GM20000 (cell line): ENCODE data around the gene GAB3.
"Not testable (repeated sequence)": the region's sequence is repeated elsewhere in the genome, so short reads cannot be mapped to it uniquely, and the experiment has no call there.

Experiments
- DNase-seq: peaks from one replicate; pipeline ENCODE4 v3.0.0; 2012; ENCODE audit warnings: low spot score
- TF ChIP-seq, protein P1 (sequence below): IDR thresholded peaks from 2 replicates; pipeline ENCODE4 v1.5.1; 2012; ENCODE audit warnings: mild to moderate bottlenecking, control low read depth; ENCODE audit errors: extremely low read depth, missing control alignments

The GAB3 gene

DNA sequence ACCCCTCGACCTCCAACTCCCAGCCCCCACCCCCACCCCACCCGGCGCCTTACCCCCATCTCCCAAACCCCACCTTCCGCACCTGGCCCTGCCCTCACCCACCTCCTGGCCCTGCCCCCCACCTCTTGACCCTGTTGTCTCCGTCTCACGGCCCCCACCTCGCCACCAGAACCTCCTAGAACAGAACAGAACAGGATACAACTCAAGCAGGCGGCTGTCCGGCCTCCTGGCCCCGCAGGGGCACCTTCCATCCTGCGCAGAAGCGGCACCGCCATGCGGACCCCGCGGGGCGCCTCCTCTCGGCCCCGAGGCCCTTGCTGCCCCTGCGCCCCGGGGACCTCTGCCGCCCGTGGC lies 97.9 kb downstream of the GAB3 start:
- TF ChIP-seq, protein P1, sequence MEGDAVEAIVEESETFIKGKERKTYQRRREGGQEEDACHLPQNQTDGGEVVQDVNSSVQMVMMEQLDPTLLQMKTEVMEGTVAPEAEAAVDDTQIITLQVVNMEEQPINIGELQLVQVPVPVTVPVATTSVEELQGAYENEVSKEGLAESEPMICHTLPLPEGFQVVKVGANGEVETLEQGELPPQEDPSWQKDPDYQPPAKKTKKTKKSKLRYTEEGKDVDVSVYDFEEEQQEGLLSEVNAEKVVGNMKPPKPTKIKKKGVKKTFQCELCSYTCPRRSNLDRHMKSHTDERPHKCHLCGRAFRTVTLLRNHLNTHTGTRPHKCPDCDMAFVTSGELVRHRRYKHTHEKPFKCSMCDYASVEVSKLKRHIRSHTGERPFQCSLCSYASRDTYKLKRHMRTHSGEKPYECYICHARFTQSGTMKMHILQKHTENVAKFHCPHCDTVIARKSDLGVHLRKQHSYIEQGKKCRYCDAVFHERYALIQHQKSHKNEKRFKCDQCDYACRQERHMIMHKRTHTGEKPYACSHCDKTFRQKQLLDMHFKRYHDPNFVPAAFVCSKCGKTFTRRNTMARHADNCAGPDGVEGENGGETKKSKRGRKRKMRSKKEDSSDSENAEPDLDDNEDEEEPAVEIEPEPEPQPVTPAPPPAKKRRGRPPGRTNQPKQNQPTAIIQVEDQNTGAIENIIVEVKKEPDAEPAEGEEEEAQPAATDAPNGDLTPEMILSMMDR: no peak
- no peak for DNase-seq

DNA sequence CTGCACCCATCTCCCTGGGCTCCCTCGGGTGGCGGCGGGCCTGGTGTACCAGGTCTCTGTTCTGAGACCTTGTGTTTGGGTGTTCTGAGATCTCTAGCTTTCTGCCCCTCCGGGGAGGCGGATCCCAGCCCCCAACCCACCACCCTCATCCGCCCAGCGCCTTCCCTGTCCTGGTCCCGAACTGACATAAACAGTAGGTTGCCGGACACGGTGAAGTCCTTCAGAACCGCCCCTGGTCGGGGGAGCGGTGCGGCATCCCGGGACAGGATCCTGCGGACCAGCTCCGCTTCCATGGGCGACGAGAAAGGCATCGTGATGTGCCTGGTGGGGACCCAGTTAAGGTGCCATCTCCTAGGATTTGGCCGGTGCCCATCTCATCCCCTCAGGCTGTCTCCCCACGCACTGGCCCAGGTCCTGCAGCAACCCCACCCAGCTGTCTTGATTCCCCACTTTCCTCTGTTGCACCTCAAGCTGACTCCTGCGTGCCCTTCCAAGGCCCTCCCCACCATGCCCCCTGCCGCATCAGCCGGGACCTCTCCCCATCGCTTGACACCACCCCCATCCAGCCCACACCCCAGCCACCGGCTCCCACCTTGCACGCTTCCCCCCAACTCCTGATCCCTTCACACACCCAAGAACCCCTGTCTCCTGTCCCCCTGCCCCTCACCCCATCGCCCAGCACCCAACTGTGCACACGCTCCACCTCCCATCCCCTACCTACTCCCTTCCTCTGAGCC lies 98.4 kb downstream of the GAB3 start:
- TF ChIP-seq, protein P1: no peak
- no peak for DNase-seq

DNA sequence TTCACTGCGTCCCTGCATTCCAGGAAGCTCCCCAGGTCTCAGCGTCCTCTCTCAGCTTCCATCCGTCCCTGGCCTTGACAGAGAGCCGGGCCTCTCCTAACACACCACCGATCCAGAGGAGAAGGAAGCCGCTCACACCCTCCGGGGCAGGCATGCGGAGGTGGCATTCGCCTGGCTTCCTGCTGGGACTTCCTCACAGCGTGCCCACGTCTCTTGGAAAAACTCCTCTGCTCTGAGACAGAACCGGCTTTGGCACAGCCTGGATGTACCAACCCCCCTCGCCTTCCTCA lies 100.7 kb downstream of the GAB3 start:
- DNase-seq: no peak
- TF ChIP-seq, protein P1: no peak

DNA sequence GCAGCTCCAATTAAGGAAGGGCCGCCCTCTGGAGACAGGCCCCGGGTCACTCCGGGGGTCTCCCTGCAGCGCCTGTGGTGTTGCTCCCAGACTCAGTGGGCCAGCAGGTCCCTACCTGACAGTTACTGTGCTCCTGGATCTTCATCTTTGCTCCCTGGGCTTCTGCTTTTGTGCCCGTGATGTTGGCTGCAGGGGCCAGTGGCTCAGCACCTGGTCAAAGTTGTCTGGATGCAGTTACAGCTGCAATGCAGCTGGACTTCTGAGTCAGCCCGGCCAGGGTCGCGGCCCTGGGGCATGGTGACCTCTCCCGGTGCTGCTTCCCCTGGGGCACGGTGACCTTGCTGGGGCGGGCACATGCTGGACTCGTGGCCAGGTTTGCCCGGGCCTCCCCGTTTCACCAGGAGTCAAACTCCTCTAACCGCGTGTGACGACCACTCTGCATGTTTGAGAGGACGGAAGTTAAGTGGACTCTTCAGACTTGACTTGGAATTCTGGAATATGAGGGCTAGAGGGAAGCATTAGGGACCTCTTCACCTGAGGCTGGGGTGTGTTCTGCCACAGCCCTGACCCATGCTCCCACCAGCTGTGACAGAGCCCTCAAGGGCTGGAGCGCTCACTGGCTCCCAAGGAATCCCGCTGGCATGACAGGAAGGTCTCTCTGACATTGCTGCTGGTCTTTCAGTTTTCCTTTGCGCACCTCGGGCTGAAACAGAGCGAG lies 101.2 kb downstream of the GAB3 start:
- DNase-seq: no peak
- TF ChIP-seq, protein P1: no peak

DNA sequence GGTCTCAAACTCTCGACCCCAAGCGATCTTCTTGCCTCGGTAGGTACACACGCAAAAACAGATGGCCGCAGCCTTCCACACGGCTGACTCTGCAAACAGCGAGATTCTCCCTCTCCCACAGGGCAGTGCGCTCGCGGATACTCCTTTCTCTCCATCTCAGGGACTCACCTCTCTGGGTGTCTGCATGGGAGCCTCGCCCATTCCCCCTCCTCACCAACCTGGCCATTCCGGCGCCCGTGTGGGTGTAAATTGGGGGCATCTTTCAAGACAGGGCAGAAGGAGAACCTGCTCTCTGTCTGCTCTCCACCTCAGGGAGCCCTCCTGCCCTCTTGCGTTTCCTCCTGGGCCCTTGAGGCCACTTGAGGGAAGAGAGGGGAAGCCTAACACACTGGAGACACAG lies 101.9 kb downstream of the GAB3 start:
- no peak for DNase-seq
- TF ChIP-seq, protein P1: no peak

DNA sequence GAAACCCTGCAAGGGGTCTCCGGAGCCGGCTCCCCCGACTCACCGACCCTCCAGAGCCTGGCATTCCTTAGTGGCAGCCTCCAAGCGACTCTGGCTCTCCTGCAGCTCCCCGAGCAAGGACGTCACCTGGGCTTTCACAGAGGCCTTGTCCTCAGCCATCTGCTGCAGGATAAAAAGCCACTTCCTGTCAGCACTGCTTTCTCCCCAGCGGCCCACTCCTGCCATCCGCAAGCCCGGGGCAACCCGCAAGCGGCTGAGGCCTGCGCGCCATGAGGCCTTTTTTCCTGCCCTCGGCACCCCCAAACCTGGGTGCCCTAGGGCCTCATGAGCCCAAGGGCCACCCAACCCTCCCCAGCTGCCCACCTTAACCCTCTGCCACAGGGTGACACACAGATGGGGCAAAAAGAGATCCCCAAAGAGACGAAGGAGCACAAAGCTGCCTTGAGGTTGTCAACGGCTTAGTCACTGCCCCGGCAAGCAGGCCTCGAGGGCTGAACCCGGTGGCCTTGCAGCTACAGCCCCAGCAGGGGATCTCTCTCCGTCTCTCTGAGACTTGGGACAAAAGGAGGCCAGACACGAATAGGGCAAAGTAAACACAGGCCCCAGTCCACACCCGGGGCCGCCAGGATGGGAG lies 105.0 kb downstream of the GAB3 start:
- not testable (repeated sequence) for DNase-seq

DNA sequence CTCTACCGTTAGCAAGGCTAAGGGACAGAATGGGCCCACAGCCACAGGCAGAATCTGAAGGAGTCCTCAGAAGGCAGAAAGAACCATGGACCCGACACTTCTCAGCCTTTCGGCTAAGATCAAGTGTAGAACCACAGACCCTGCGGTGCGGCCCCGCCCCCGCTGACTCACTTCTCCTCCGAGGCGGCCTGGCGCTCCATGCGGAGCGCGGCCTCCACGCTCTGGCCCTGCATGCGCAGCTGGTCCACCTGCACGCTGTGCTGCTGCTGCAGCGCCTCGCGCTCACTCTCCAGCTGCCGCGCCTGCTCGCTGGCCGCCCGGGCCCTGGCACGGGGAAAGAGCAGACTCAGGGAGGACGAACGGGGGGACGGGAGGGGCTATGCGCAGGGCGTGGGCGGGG lies 107.2 kb downstream of the GAB3 start:
- DNase-seq: not testable (repeated sequence)

DNA sequence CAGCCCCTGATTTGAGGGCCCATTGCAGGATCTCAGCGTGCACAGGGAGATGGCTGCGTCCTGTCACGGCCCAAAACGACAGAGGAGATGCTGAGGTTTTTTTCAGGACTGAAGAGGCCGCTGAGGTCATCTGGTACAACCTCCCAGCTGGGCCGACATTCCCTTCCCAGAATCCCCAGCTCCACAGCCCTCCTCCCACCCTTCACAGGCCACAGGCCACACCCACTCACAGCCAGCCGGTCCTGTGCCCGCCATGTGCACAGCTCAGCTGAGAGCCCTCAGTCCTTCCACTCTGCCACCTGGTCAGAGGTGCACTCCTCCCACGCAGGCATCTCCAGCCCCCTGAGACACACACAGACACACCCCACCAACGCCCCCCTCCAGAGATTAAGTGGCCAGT lies 109.1 kb downstream of the GAB3 start:
- not testable (repeated sequence) for DNase-seq

DNA sequence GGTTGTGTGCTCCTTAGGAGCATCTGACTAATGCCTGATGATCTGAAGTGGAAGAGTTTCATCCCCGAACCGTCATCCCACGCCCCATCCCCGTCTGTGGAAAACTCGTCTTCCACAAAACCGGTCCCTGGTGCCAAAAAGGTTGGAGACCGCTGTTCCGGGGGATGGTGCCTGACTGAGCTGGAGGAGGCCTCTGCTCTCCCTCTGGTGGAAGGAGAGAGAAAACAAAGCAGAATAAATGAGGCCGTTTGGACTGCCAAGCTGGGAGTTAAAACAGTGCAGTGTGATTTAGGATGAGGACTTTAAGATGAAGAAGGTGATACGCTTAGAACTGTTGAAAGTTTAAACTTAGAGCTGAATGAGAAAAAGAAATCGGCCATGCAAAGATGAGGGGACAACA lies 117.2 kb downstream of the GAB3 start:
- DNase-seq: not testable (repeated sequence)

DNA sequence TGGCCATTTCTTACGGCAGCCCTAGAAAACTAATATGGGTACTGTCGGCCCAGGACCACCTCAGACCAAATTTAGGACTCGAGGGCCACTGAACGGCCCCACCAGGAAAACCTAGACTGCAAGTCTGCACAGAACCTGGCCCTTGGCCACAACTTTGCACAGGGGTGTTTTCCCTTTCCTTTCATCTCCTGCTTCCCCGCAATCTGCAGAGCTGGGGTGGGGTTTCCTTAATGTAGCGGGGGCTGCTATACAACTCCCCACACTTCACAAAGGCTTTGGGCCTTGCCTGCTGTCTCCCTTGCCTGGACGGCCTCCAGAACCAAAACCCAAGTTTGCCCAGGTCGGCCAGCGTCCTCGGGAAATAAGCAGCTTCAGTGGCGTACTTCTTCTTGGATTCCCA lies 119.9 kb downstream of the GAB3 start:
- not testable (repeated sequence) for DNase-seq

DNA sequence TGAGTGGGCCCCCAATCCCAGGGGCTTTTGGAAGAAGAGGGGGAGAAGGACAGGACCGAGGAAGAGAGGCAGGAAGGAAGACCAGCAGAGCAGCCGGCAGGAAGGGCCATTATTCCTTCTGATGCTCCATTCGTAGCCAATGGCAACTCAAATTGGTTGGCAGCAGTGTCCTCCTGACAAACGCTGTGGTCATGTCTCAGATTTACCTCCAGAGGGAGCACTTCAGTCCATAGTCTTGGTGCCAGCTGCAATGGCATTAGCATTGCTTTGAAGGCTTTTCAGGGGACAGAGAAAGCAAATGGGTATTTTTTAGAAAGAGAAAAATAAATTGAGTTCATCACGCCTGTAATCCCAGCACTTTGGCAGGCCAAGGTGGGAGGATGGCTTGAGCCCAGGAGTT lies 121.9 kb downstream of the GAB3 start:
- DNase-seq: not testable (repeated sequence)
